Measurements from ENCODE around the gene SCFD2.

Gene SCFD2

DNA sequence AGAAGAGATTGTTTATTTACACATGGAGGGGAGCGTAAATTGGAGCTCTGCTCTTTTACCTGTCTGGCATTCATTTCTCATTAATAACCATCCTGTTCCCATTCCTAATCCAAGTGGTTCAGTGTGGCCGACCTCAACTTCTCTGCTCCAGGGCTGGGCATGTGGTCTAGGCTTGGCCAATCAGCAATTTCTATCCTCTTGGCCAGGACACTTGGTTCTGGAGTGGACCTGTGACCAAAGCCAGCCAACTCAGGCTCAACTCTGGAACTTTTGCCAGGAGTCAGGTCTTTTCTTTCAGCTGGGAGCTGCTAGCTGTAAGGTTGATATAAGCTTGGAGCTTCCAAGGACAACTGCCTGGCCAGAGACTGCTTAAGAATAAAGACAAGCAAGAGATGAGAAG lies 519.4 kb downstream of the SCFD2 start:
- no peak overlapping the region for H3K27ac ChIP-seq
- POLR2A ChIA-PET (ENCODE audit: low non-redundant PET) = no interaction called here
- TF ChIP-seq, protein P1, sequence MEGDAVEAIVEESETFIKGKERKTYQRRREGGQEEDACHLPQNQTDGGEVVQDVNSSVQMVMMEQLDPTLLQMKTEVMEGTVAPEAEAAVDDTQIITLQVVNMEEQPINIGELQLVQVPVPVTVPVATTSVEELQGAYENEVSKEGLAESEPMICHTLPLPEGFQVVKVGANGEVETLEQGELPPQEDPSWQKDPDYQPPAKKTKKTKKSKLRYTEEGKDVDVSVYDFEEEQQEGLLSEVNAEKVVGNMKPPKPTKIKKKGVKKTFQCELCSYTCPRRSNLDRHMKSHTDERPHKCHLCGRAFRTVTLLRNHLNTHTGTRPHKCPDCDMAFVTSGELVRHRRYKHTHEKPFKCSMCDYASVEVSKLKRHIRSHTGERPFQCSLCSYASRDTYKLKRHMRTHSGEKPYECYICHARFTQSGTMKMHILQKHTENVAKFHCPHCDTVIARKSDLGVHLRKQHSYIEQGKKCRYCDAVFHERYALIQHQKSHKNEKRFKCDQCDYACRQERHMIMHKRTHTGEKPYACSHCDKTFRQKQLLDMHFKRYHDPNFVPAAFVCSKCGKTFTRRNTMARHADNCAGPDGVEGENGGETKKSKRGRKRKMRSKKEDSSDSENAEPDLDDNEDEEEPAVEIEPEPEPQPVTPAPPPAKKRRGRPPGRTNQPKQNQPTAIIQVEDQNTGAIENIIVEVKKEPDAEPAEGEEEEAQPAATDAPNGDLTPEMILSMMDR (conservative IDR thresholded peaks at IDR 0.05; ENCODE audit: low read depth) = no peak
- CTCF ChIA-PET = interaction anchor here (0.7 kb wide), 1 partner anchor 301 kb away, joined by 4 read pairs; no protein-coding TSS in a partner anchor
- DNase-seq (ENCODE audit: low spot score) = no peak

DNA sequence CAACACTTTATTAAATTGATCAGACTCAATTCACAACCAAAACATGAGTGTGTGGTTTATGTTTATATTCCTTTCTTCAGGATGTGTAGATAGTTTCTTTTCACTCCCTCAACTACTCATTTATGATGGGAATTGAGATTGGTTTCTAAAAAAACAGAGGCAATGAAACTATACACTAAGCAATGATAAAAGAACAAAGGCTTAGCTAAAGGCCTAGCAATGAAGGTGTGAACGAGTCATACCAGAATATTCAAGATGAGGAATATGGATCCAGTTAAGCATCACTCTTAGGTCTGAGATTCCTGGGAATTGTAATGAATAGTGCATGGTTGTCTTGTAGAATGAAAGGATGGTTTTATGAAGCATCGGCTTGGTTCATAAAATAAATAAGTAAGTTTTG lies 521.3 kb downstream of the SCFD2 start:
- TF ChIP-seq, protein P1 (conservative IDR thresholded peaks at IDR 0.05; ENCODE audit: low read depth) = no peak
- no peak overlapping the region for H3K27ac ChIP-seq
- DNase-seq (ENCODE audit: low spot score) = no peak
- CTCF ChIA-PET = no interaction called here
- POLR2A ChIA-PET (ENCODE audit: low non-redundant PET) = interaction anchor here (1.1 kb wide), 1 partner anchor 122 kb away, joined by 5 read pairs; no protein-coding TSS in a partner anchor

DNA sequence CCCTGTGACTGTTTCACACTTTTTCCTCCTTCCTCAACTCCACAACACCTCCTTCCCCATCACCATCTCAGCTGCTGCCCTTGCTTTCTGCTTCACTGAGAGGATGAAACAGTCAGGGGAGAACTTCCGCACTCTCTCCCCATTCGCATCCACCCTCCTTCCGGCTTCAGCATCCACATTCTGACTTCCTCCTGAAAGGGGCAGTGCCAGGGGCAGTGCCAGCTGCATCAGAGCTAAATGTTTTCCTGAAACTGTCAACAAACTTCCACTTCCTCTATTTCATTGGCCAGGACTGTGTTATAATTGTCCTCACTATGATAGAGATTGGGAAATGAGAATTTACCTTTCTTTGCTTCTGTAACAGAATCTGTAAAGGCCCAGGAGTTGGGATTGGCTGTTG lies 521.9 kb downstream of the SCFD2 start:
- no peak overlapping the region for H3K27ac ChIP-seq
- POLR2A ChIA-PET (ENCODE audit: low non-redundant PET) = no interaction called here
- no peak for DNase-seq (ENCODE audit: low spot score)
- CTCF ChIA-PET = no interaction called here
- TF ChIP-seq, protein P1 (conservative IDR thresholded peaks at IDR 0.05; ENCODE audit: low read depth) = no peak

DNA sequence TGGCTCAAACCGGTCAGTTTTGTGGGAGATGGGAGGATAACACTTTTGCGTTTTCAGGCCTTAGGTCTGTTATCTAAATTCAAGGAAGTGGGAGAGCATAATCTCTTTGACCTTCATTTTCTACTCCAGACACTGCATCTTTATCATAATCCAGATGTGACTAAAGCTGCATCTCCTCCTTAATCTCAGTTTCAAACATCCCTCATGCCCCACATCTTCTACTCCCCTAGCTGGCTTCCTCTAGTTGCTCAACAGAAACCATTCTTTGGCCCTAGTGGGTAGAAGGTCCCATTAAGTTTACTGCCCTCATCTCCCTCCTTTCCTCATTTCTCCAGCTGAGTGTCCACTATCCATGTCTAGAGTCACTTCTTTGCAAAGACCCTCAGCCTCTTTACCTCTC lies 522.5 kb downstream of the SCFD2 start:
- ChIA-PET CTCF (no interaction called here), POLR2A (ENCODE audit: low non-redundant PET) (interaction anchor here (1.6 kb wide), 1 partner anchor 121 kb away, joined by 6 read pairs; no protein-coding TSS in a partner anchor)
- TF ChIP-seq, protein P1 (conservative IDR thresholded peaks at IDR 0.05; ENCODE audit: low read depth) = no peak
- H3K27ac ChIP-seq = no peak overlapping the region
- no peak for DNase-seq (ENCODE audit: low spot score)

DNA sequence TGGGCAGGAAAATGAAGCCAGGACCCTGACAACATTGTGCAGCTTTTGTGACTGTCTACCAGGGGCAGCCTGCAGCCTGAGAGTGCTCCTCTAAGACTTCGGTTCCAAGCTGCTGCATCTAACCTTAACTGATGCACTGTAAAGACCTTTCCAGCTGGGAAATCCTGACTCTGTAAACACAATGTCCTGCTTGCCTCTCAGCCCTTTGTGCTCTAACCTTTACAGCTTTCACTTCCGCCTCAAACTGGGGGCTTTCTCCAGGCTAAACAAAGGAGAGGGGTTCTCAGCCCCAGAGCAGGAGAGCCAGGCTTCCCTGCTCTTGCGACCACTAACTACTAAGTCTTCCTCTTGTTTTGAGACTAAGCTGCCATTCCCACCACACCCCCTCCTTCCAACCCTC lies 523.1 kb downstream of the SCFD2 start:
- no peak overlapping the region for H3K27ac ChIP-seq
- POLR2A ChIA-PET (ENCODE audit: low non-redundant PET) = interaction anchor here (1.6 kb wide), 1 partner anchor 120 kb away, joined by 6 read pairs; no protein-coding TSS in a partner anchor
- TF ChIP-seq, protein P1 (conservative IDR thresholded peaks at IDR 0.05; ENCODE audit: low read depth) = no peak
- no peak for DNase-seq (ENCODE audit: low spot score)
- CTCF ChIA-PET = no interaction called here

DNA sequence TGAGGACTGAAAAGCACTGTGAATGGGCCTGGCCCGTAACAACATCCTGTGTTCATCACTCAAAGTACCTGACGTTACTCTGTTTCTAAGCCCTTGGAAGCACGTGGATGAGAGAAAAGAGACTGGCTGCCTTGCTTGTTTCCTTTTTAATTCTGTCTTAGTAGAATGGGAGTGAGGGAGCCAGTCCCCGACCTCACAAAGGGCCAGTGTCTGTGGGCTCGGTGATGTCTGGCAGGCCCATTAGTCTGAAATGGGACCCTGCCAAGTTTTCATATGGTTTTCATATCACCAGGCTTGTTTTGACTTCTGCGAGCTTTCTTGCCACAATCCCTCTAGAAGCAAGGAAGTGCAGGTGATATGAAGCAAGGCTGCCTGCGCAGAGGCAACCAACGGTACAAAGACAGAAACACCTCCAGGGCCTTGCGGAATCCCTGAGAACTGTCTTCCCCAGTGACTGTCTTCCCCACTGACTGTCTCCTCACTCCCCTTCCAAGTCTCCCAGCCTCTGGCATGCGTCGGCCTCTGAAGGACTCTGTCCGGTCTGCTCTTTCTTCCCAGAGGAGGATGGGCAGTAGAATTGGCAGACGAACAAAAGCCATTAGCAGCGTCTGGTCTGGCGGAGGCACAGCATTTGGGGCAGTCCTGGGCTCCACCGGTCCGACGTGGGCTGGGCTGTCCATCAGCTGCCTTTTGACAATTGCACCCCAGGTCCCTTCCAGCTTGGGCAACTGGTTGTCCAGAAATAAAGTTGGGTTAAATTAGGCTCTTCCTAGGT lies 524.0 kb downstream of the SCFD2 start:
- ChIA-PET CTCF (interaction anchor here (0.6 kb wide), 1 partner anchor 97 kb away, joined by 3 read pairs; no protein-coding TSS in a partner anchor), POLR2A (ENCODE audit: low non-redundant PET) (interaction anchor here (1.6 kb wide), 1 partner anchor 119 kb away, joined by 6 read pairs; no protein-coding TSS in a partner anchor)
- TF ChIP-seq, protein P1 (conservative IDR thresholded peaks at IDR 0.05; ENCODE audit: low read depth) = no peak

More for the DNA sequence above, 524.0 kb downstream of the SCFD2 start:
- no peak overlapping the region for H3K27ac ChIP-seq
- DNase-seq (ENCODE audit: low spot score) = no peak

All from RWPE1 (cell line).